ENCODE measurements around the gene STX7.

GRCh38 chr6:132400883-132401617 lies 111.9 kb downstream of the STX7 start, which contains the start of gene MOXD1:
- TF ChIP-seq CTCF (IDR thresholded peaks at IDR 0.05; ENCODE audit: borderline replicate concordance, extremely low read depth, low read length, poor library complexity, severe bottlenecking) (no peak), EZH2 (IDR thresholded peaks at IDR 0.05; ENCODE audit: borderline replicate concordance, low read depth, low read length, severe bottlenecking) (no peak)
